ENCODE data around the gene SPINDOC. TPM values are rescaled to one million over a fixed set of nuclear protein-coding genes. Genes with fewer than 3 reads are reported as not detected.
"Not testable (repeated sequence)": the region's sequence is repeated elsewhere in the genome, so short reads cannot be mapped to it uniquely, and the experiment has no call there.

Gene SPINDOC
- total RNA-seq, 1 experiment from 2014 or later, result 94.5 TPM

DNA sequence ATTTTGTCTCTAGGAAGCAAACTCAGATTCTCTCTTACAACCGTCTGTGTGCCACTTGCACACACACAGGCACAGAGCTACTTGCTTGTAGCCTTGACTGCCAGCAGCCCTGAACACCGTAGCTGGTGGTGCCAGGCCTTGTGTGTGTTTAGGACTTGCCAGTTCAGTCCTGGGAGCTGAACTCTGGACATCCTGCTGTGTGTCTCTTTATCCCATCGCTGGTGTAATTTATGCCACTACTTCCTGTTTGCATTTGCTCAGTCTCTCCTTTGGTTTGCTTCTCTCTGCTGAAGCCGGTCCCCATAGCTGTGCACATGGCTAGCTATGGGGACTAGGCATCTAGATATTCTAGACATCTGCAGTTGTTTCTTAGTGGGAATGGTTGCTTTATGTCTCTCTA, 49.7 kb downstream of the SPINDOC start:
- BruUV-seq (replicated peaks), result no TSS peak
- POLR2A ChIA-PET (ENCODE audit: low non-redundant PET), result no interaction called here
- CTCF ChIA-PET, result no interaction called here
- Histone ChIP-seq H3K27me3 (replicated peaks; ENCODE audit: insufficient read depth, low read depth, low read length, poor library complexity) (no peaks in the 10 kb centered on the region), H3K9me3 (ENCODE audit: low read depth, low read length, poor library complexity, severe bottlenecking) (no peaks in the 10 kb centered on the region), H3K4me1 (ENCODE audit: insufficient read depth, low read length, poor library complexity, severe bottlenecking) (peaks cover 43% of the 10 kb centered on the region), H3K36me3 (ENCODE audit: insufficient read depth, low read length, poor library complexity, severe bottlenecking) (peaks cover 6% of the 10 kb centered on the region), H3K27ac (ENCODE audit: low read depth, low read length, poor library complexity, severe bottlenecking) (peak overlapping the region; percentile 53), H3K4me3 (ENCODE audit: low read depth, low read length, poor library complexity, severe bottlenecking) (no peak overlapping the region)
- peak; percentile 88 for DNase-seq (ENCODE audit: low spot score)
- intact Hi-C loops (cut with micrococcal nuclease; ENCODE audit: unreplicated experiment), result no loop called here
- no peak for TF ChIP-seq EZH2 (IDR thresholded peaks at IDR 0.05; ENCODE audit: borderline replicate concordance, low read depth, low read length, poor library complexity, severe bottlenecking)
- TF ChIP-seq, protein P1, sequence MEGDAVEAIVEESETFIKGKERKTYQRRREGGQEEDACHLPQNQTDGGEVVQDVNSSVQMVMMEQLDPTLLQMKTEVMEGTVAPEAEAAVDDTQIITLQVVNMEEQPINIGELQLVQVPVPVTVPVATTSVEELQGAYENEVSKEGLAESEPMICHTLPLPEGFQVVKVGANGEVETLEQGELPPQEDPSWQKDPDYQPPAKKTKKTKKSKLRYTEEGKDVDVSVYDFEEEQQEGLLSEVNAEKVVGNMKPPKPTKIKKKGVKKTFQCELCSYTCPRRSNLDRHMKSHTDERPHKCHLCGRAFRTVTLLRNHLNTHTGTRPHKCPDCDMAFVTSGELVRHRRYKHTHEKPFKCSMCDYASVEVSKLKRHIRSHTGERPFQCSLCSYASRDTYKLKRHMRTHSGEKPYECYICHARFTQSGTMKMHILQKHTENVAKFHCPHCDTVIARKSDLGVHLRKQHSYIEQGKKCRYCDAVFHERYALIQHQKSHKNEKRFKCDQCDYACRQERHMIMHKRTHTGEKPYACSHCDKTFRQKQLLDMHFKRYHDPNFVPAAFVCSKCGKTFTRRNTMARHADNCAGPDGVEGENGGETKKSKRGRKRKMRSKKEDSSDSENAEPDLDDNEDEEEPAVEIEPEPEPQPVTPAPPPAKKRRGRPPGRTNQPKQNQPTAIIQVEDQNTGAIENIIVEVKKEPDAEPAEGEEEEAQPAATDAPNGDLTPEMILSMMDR (conservative IDR thresholded peaks at IDR 0.05; ENCODE audit: low read depth, low read length), result no peak

GRCh38 chr11:63863620-63864019, 50.4 kb downstream of the SPINDOC start:
- peaks cover 38% of the 10 kb centered on the region for H3K4me1 ChIP-seq (ENCODE audit: insufficient read depth, low read length, poor library complexity, severe bottlenecking)
- H3K36me3 ChIP-seq (ENCODE audit: insufficient read depth, low read length, poor library complexity, severe bottlenecking); POLR2A ChIA-PET (ENCODE audit: low non-redundant PET); CTCF ChIA-PET; H3K27me3 ChIP-seq (replicated peaks; ENCODE audit: insufficient read depth, low read depth, low read length, poor library complexity); BruUV-seq (replicated peaks); intact Hi-C loops (cut with micrococcal nuclease; ENCODE audit: unreplicated experiment); H3K4me3 ChIP-seq (ENCODE audit: low read depth, low read length, poor library complexity, severe bottlenecking); DNase-seq (ENCODE audit: low spot score); H3K9me3 ChIP-seq (ENCODE audit: low read depth, low read length, poor library complexity, severe bottlenecking): not testable (repeated sequence)
- H3K27ac ChIP-seq (ENCODE audit: low read depth, low read length, poor library complexity, severe bottlenecking), result peak overlapping the region; percentile 26

- peak overlapping the region; percentile 45 for H3K27ac ChIP-seq (ENCODE audit: low read depth, low read length, poor library complexity, severe bottlenecking)
- ChIA-PET POLR2A (ENCODE audit: low non-redundant PET) (no interaction called here), CTCF (no interaction called here)
Observed at GRCh38 chr11:63866211-63866610, 53.0 kb downstream of the SPINDOC start.

GRCh38 chr11:63867511-63867910, 54.3 kb downstream of the SPINDOC start:
- ChIA-PET CTCF (no interaction called here), POLR2A (ENCODE audit: low non-redundant PET) (interaction anchor here (0.6 kb wide), 1 partner anchor 38 kb away, joined by 5 read pairs; no protein-coding TSS in a partner anchor)
- TF ChIP-seq EZH2 (IDR thresholded peaks at IDR 0.05; ENCODE audit: borderline replicate concordance, low read depth, low read length, poor library complexity, severe bottlenecking), result no peak
- TF ChIP-seq, protein P1 (conservative IDR thresholded peaks at IDR 0.05; ENCODE audit: low read depth, low read length), result no peak
- no peaks in the 10 kb centered on the region for H3K9me3 ChIP-seq (ENCODE audit: low read depth, low read length, poor library complexity, severe bottlenecking)
- no peak overlapping the region for H3K4me3 ChIP-seq (ENCODE audit: low read depth, low read length, poor library complexity, severe bottlenecking)
- no TSS peak for BruUV-seq (replicated peaks)
- intact Hi-C loops (cut with micrococcal nuclease; ENCODE audit: unreplicated experiment), result no loop called here
- H3K4me1 ChIP-seq (ENCODE audit: insufficient read depth, low read length, poor library complexity, severe bottlenecking), result peaks cover 49% of the 10 kb centered on the region
- H3K36me3 ChIP-seq (ENCODE audit: insufficient read depth, low read length, poor library complexity, severe bottlenecking), result no peaks in the 10 kb centered on the region
- no peaks in the 10 kb centered on the region for H3K27me3 ChIP-seq (replicated peaks; ENCODE audit: insufficient read depth, low read depth, low read length, poor library complexity)
- no peak for DNase-seq (ENCODE audit: low spot score)
- H3K27ac ChIP-seq (ENCODE audit: low read depth, low read length, poor library complexity, severe bottlenecking), result peak overlapping the region; percentile 3

More at GRCh38 chr11:63866211-63866610, 53.0 kb downstream of the SPINDOC start:
- Histone ChIP-seq H3K4me3 (ENCODE audit: low read depth, low read length, poor library complexity, severe bottlenecking) (no peak overlapping the region), H3K36me3 (ENCODE audit: insufficient read depth, low read length, poor library complexity, severe bottlenecking) (peaks cover 6% of the 10 kb centered on the region), H3K27me3 (replicated peaks; ENCODE audit: insufficient read depth, low read depth, low read length, poor library complexity) (no peaks in the 10 kb centered on the region), H3K4me1 (ENCODE audit: insufficient read depth, low read length, poor library complexity, severe bottlenecking) (peaks cover 43% of the 10 kb centered on the region), H3K9me3 (ENCODE audit: low read depth, low read length, poor library complexity, severe bottlenecking) (no peaks in the 10 kb centered on the region)
- BruUV-seq (replicated peaks), result no TSS peak
- DNase-seq (ENCODE audit: low spot score), result peak; percentile 84
- TF ChIP-seq EZH2 (IDR thresholded peaks at IDR 0.05; ENCODE audit: borderline replicate concordance, low read depth, low read length, poor library complexity, severe bottlenecking), result no peak
- TF ChIP-seq, protein P1 (conservative IDR thresholded peaks at IDR 0.05; ENCODE audit: low read depth, low read length), result no peak
- intact Hi-C loops (cut with micrococcal nuclease; ENCODE audit: unreplicated experiment), result no loop called here
